Tibial nerve (tissue), 4 donors: ENCODE measurements around the gene MAN2A2.

ENCODE experiments used
- EP300 ChIP-seq, 2 donors: sonication (generic); formaldehyde crosslinking; IDR thresholded peaks; one replicate each; pipeline ENCODE4 v1.6.1; 2017; ENCODE audit warnings: antibody characterized with exemption in 2 of 2, mild to moderate bottlenecking in 1 of 2
- POLR2A ChIP-seq, 2 donors: fragments of 450-650 bp; IDR thresholded peaks; one replicate each; pipeline ENCODE4 v1.6.1; 2017; ENCODE audit warnings: antibody characterized with exemption in 2 of 2, mild to moderate bottlenecking in 2 of 2, moderate library complexity in 2 of 2
- TF ChIP-seq, protein P1 (sequence below), 5 experiments: fragments of 200-600 bp in 3 of 5; fragments of 450-650 bp in 2 of 5; sonication (generic) in 3 of 5; IDR thresholded peaks; one replicate each; pipeline ENCODE4 v1.5.1; 2016 to 2019; ENCODE audit warnings: antibody characterized with exemption in 5 of 5, mild to moderate bottlenecking in 3 of 5, moderate library complexity in 2 of 5

DNA sequence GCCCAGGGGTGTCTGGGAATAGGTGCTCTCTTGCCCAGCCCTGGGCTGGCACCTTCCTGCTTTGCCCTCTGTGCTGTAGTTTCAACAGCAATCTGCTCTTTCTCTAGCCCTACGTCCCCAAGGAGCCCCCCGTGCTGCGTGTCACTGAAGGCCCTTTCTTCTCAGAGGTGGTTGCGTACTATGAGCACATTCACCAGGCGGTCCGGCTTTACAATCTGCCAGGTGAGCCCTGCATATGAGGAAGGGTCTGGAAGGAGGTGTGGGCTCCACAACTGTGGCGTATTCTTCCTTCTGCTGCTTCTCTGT, 9.6 kb downstream of the MAN2A2 start:
- TF ChIP-seq, protein P1, sequence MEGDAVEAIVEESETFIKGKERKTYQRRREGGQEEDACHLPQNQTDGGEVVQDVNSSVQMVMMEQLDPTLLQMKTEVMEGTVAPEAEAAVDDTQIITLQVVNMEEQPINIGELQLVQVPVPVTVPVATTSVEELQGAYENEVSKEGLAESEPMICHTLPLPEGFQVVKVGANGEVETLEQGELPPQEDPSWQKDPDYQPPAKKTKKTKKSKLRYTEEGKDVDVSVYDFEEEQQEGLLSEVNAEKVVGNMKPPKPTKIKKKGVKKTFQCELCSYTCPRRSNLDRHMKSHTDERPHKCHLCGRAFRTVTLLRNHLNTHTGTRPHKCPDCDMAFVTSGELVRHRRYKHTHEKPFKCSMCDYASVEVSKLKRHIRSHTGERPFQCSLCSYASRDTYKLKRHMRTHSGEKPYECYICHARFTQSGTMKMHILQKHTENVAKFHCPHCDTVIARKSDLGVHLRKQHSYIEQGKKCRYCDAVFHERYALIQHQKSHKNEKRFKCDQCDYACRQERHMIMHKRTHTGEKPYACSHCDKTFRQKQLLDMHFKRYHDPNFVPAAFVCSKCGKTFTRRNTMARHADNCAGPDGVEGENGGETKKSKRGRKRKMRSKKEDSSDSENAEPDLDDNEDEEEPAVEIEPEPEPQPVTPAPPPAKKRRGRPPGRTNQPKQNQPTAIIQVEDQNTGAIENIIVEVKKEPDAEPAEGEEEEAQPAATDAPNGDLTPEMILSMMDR (IDR thresholded peaks at IDR 0.05) = no peak
- TF ChIP-seq POLR2A (IDR thresholded peaks at IDR 0.05) (no peak), EP300 (IDR thresholded peaks at IDR 0.05) (no peak)
